ENCODE measurements around the gene PCNX2.
"Not testable (repeated sequence)": the region's sequence is repeated elsewhere in the genome, so short reads cannot be mapped to it uniquely, and the experiment has no call there.

The PCNX2 gene

DNA sequence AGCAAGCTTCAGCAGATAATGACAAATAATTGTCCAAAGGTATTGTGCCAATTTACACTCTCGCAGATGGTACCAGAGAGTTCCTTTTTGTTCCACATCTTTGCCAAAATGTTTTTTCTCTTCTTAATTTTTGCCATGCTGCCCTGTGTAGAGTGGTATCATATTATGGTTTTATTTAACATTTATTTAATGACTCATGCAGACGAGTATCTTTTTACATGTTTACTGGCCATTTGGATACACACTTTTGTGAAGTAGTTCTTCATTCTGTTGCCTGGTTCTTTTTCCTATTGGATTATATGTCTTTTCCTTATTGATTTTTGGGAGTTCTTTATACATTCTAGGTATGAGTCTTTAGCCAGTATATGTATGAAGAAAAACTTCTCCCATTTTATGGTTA, 151.1 kb downstream of the PCNX2 start:
- DNase-seq, result no peak

- DNase-seq, result no peak
These were observed 152.3 kb downstream of the PCNX2 start for GRCh38 chr1:233143241-233143640.

GRCh38 chr1:233140974-233141373, 154.6 kb downstream of the PCNX2 start:
- DNase-seq, result no peak

DNA sequence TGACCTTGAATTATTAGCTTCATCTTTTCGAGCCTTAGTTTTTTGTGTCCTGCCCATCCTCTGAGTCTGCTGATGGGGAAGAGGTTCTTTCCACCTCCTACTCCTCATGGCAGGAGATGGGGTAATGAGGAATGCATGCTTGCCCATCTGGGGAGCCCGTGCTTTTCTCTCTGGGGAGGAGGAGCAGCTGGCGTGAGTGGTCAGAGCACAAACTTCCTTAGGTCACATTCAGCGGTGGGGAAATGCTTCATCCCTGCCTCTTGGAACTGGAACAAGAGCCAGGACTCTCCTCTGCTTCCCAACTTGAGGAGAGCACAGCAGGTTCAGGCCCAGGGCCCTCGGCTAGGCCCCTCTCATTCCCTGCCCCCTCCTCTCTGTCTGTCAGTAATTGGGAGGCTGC, 155.0 kb downstream of the PCNX2 start:
- no peak for DNase-seq

DNA sequence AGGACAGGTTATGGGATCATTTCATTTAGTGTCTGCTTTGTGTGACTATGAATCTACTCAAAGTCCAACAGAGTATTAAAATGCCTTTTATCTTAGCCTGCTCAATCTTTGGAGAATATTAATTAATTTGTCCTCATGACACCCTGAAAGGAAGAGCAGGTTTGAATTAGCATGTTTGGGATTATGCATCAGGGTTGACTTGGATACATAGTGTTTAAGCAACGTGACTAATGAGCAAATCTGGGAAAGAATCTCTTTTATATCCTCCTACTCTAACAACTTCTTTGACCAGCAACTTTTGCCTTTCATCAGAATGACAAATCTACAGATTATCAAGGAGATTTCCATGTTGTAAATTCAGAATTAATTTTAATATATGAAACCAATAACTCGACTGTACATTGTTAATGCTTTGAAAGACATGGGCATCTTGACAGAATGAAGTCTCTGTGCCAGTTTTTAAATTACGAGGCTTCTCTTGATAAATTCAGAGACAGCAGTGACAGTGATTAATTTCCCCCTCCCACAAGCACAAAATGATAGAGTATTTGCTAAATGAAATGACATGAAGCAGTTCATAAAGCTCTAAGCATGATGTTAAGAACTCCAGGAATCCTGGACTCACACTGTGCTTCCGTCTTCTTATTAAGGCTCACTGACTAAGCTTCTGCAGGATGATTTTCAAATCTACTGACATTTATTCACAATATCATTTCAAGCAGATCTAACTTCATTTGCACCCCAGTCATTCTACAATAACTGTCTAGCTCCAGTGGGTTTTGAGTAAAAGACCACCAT, 156.5 kb downstream of the PCNX2 start:
- no peak for DNase-seq

DNA sequence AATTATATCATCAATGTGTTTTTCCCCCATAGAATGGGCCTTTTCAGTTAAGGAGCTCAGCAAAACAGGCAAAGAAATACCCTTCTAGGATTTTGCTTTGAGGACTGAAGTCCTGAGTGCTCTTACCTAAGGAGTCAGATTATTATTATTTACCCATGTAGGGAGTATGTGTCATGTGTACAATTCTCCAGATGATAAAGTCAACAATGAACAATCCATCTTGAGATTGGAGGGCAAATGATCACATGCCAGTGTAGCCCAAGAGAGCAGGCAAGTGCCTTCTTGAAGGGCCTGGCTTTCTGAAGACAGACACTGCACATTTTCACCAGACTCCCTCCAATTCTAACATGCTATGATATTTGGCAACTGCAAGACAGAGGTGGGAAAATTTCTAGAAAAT, 159.7 kb downstream of the PCNX2 start:
- no peak for DNase-seq

- no peak for DNase-seq
These were observed 163.1 kb downstream of the PCNX2 start for GRCh38 chr1:233132445-233132844.

DNA sequence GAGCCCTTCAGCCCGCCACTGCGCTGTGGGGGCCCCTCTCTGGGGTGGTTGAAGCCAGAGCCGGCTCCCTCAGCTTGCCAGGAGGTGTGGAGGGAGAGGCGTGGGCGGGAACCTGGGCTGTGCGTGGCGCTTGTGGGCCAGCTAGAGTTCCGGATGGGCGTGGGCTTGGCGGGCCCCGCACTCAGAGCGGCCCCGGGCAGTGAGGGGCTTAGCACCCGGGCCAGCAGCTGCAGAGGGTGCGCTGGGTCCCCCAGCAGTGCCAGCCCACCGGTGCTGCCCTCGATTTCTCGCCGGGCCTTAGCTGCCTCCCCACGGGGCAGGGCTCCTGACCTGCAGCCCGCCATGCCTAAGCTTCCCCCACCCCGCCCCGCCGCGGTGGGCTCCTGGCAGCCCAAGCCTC, 166.5 kb downstream of the PCNX2 start:
- DNase-seq, result not testable (repeated sequence)

- DNase-seq, result no peak
These were observed 168.4 kb downstream of the PCNX2 start for GRCh38 chr1:233127157-233127556.

- DNase-seq, result no peak
These were observed 172.7 kb downstream of the PCNX2 start for GRCh38 chr1:233122779-233123178.

- DNase-seq, result no peak
These were observed 173.5 kb downstream of the PCNX2 start for GRCh38 chr1:233121947-233122559.

GRCh38 chr1:233114860-233115259, 180.7 kb downstream of the PCNX2 start:
- DNase-seq, result no peak

- no peak for DNase-seq
These were observed 181.4 kb downstream of the PCNX2 start for GRCh38 chr1:233114159-233114558.

DNA sequence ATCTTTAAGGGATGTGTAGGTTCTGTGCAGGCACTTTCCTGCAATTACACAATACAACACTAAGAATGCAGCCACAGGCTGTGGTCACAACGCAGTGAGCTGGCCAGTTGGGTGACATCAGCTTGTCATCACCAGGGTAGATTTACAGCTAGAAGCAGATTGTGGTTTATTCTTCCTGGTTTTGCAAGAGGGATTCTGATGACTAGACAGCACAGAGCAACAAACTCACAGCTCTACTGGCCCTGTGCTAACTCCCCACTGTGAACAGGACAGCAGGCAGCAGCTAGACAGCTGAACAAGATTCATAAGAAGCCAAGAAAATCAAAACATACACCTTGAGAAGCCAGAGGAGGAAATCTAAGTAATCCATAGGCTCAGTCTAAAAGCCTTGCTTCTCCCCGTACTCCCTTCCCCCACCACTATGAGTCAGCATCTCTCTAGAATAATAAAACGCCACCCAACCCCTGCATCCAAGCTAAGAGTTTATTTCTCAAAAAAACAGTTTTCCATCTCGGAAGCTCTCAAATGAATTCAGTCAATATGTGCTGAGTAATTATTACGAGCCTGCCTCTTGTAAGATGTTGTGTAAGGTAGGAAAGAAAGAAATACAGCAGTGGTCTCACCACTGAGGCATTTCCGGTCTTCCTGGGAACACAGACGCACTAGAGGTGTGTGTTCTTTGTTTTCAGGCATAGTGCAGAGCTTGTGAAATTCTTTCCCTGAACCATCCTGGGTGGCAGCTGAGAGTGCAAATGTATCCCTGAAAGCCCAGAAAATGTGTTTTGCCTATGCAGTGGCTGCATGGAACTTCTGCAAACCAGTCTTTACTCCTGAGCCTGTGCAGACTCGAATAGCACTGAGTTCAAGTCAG, 182.3 kb downstream of the PCNX2 start:
- peak; percentile 61 for DNase-seq

DNA sequence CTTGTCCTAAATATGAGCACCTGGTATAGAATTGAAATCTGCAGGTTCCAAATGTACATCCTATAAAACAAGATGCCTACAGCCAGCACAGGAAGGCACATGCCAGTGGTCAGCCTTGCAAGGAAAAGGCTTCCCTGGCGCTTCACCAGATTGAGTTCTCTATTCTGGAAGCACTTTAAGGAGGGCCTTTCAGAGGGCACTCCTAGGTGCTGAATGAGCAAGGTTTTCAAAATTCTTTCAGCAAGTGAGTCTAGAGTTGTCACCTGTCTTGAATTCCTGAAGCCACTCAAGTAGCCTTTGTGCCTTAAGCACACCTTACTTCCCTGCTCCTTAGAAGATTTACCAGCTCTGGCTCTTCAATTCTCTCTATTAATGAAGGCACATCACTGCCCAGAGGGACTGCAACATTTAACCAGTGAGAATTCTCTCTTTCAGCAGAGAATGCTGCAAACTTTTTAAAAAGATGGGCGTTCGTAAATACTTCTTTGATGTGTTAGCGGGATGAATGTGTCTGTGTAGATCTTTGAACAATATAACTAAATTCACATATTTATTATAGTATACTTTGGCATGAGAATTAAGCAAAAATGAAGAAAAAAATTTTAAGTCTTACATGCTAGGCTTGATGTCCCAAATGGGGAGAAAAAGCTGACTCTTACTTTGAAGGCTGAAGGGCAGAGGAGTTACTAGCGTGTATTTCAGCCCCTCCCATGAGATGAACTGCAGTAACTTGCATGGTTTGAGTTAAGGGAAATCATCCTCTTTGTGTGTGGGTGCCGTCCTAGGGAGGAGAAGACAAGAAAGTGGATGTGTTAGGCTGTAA, 183.1 kb downstream of the PCNX2 start:
- DNase-seq, result no peak

DNA sequence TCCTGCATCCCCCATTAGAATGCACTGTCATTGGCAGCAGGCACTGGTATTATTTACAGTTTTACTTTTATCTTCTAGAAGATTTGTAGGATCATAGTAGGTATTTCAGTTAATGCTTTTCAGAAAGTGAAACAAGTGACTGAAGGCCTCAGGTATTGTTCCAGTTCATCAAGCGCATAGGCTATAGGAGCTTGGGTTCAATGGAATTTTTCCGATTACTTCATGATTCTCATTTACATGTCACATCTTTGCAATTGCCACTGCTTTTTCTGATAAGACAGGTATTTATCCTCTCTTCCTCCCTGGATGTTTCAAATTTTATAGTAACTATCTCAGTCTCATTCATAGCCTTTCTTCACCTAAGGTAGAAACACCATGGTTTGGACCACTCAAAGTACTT, 183.8 kb downstream of the PCNX2 start:
- no peak for DNase-seq

- DNase-seq, result no peak
These were observed 186.4 kb downstream of the PCNX2 start for GRCh38 chr1:233109096-233109495.

GRCh38 chr1:233107716-233108130, 187.8 kb downstream of the PCNX2 start:
- DNase-seq, result not testable (repeated sequence)

DNA sequence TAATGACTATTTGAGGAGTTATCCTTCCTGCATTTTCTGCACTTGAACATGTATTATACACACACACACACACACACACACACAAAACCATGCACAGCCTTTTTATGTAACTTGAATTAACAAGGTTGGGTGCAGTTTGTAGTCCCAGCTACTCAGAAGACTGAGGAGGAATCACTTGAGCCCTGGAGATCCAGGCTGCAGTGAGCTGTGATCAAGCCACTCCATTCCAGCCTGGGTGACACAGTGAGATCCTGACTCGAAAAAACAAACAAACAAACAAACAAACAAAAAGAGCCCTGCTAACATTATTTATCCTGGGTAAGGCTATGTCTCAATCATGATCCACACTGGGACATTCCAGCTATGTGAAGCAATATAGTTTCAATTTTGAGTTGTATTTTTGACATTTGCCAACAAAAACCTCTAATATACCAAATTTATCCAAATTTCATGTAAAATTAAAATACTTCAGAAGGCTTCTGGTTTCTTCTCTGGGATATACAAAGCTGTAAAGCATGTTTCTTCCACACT, 188.3 kb downstream of the PCNX2 start:
- DNase-seq, result no peak

- no peak for DNase-seq
These were observed 190.3 kb downstream of the PCNX2 start for GRCh38 chr1:233105225-233105624.

DNA sequence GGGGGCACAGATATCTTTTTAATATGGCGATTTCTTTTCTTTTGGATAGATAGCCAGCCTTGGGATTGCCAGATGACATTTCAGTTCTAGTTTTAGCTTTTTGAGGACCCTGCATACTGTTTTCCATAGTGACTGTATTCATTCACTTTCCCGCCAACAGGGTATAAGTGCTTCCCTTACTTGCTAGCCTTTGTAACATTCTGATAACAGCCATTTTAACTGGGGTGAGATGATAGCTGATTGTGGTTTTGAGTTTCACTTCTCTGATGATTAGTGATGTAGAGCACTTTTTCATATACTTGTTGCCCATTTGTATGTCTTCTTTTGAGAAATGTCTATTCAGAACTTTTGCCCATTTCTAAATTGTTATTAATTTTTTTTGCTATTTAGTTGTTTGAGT, 193.2 kb downstream of the PCNX2 start:
- no peak for DNase-seq

DNA sequence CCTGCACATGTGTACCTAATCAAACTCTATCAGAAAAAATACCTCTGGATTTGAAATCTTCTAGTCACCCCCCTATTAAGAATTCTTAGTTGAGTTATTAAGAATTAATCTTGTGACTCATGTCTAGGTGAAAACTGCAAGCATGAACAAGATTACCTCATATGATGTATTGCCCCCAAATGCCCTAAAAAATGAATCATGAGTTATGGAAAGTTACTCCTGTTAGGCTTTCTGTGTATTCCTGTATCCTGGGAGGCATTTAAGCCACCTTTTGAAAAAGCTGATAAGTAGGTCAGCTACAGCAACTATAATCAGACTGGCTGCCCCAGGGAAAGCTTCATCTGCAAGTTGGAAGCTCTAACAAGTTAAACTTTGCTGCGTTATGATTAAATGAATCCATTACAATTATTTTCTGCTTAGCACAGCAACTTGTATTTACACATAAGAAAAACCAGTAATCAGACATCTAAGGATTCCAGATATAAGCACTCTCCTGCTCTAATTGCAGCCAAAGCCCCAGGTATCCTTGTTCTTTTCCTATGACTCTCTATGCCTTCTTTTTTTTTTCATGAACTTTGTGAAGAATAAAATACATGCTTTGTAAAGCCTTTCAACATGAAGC, 197.5 kb downstream of the PCNX2 start:
- no peak for DNase-seq

Measured in NCI-H510A (cell line).